Smooth muscle cell of trachea (primary cell): ENCODE data around the gene TRIML1. TPM values are rescaled to one million over a fixed set of nuclear protein-coding genes. Genes with fewer than 3 reads are reported as not detected.

Experiments
- total RNA-seq: library from RNA; depleted of rRNA; stranded (reverse); fragments of >200 nt; gene quantifications from 2 replicates; pipeline ENCODE4 v1.2.1, GENCODE V29; 2014

Gene TRIML1
- total RNA-seq, result not detected in 2 replicates

DNA sequence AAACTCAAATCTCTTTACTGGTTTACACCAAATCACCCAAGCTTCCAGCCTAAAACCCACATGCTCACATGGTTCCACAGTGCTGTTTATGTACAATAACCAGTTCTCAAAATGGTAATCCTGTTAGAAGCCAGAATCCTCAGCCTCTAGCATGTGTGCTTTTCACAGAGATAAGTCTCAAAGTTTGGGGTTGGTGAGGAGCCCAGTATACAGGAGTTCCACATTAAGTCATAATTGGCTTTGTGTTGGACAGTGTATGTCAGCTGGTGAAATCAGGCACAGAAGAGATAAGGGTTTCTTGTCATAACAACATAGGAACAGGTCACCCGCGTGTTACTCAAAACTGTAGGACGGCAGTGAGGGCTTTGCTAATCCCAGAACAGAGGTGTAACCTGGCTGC is at the start of gene TRIML1:
TSS of gene TRIML1 (plus strand) at position 301 of the 400 bp plus-strand sequence. CDS start 118 bp downstream, outside the sequence.

DNA sequence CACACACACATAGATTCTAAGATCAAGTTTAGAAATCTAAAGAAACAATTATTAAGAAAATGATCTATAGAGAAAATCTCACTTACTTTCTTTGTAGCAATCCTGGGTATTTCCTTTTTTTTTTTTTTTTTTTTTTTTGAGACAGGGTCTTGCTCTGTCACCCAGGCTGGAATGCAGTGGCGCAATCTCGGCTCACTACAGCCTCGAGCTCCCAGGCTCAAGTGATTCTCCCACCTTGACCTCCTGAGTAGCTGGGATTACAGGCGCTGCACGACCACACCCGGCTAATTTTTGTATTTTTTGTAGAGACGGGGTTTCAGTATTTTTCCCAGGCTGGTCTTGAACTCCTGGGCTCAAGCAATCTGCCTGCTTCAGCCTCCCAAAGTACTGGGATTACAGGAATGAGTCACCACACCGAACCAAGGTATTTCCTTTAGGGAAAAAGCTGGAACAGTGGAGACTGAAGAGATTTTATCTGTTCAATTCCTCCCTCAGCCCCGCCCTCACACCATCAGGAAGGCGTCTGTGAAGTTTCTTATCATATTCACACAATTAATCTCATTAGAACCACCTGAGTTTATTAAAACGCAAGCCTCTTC is 30.0 kb upstream of the TRIML1 start, which contains the start of gene TRIML2:
TSS of gene TRIML2 (minus strand) at position 447 of the 599 bp plus-strand sequence. CDS start 4,235 bp downstream, outside the sequence.

Other genes starting within 250 kb of the TRIML1 start
- 0.15 and 0.33 TPM in 2 replicates for gene ZFP42, start 143.7 kb upstream of the TRIML1 start, total RNA-seq
- 0.33 TPM in 1 of 2 replicates, not detected in the other for gene TRIML2, start 29.8 kb upstream of the TRIML1 start, total RNA-seq